ENCODE results near the gene MYCN.

Gene MYCN

DNA sequence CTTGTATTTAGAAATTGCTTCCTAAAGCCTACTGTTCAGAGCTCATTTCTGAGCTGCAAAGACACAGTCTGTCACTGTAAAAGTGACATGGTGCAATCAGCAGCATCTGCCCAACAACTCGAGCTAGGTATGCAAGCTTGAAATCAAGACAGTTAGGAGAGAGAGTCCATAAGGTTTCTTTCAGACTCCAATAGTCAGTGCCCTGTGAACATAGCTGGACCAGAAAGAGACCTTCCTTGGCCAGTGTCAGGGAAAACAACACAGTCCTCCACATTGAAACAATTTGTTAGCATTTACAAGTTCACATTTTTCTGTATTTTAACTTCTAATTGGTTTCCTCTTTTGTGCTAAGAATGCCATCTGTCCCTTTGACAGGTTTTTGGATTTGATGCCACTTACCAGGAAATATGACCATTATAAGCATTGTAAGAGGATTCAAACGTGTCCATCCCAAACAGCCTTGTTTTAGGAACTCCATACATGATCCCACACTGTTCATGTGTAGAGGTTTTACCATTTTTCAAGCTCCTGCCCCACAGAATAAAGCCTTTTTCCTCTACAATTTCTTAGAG lies 8.9 kb upstream of the MYCN start:
- no peak for DNase-seq (ENCODE audit: low spot score)

DNA sequence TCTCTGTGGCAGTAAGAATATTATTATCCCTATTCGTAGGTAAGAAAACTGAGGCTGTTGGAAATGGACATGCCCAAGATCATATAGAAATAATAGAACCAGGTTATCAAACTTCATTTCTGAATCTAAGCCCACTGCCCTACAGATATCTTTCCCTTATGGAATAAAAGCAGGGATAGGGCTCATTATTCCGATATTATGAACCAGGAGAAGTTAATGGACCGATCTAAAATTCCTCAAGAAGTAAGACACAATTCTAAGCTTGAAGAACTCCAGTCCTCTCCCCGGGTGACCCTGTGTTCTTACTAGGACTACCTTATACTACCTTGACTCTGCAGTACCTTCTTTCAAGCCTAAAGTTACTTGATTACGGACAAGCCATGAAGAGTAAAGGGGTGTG lies 8.4 kb upstream of the MYCN start:
- no peak for DNase-seq (ENCODE audit: low spot score)

DNA sequence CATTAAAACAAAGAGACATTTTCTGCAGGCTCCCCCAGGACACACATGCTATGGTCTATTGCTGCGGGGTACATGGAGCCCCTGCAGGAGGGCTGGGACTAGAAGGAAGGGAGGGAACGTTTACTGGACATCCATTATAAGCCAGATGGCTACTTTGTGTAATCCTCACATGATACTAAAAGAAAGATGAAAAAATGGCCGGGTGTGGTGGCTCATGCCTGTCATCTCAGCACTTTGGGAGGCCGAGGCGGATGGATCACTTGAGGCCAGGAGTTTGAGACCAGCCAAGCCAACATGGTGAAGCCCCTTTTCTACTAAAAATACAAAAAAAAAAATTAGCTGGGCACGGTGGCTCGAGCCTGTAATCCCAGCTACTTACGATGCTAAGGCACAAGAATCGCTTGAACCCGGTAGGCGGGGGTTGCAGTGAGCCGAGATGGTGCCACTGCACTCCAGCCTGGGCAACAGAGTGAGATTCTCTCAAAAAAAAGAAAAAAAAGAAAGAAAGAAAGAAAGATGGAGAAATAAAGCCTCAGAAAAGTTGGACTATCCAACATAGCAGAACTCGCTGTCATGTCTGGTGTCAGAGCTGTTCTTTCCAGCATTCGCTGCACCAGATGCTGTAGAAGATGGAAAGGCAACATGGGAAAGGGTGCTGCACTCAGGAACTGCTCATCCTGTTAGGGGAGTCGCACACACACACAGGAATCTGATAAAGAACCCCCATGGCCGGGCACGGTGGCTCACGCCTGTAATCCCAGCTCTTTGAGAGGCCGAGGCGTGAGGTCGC lies 7.8 kb upstream of the MYCN start:
- DNase-seq (ENCODE audit: low spot score), result no peak

DNA sequence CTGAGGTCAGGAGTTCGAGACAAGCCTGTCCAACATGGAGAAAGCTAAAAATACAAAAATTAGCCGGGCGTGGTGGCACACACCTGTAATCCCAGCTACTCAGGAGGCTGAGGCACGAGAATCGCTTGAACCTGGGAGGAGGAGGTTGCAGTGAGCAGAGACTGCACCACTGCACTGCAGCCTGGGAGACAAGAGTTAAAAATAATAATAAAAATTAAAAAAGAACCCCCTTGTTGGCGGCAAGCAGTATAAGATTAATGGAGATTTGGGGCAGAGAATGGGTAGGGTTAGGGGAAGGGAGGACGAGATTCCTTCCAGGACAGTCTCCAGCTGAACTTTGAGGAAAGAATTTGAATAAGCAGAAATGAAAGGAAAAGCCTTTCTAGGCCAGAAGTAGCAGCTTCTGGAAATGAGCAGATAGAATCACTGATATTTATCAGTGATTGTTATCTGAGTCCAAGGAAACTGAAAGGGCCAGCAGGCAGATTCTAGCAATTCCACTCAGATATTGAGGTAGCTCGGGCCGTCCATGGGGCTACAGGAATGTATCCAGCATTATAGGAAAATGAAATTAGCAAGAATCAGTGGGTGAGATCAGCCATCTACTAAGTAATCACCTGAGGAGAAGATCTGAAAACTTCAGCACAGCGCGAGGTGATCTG lies 7.0 kb upstream of the MYCN start:
- no peak for DNase-seq (ENCODE audit: low spot score)

DNA sequence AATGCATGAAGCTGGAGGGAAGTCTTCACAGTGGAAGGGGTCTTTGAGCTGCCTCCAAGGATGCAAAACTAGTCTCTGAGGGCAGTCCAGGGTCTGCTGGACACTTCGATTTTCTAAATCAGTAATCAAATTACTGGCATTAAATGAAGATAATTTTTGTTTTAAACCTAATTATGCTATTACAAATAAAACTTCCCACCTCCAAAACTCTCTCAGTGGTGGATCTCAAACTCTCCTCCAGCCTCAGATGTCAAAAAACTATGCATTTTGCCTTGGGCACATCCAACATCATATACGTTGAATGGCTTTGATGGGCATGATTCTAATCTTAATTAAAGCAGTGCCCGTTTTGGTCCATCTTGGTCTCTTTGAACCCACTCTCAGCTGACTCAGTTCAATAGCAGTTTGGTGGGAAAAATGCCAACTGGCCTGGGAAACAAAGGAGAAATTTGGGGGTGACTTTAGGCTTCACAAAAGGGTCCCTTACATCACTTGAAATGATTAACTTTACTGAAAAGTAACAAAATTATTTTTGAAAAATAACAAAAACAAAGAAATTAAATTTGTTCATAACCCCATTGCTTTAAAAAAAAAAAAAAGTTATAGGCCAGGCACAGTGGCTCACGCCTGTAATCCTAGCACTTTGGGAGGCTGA lies 5.9 kb upstream of the MYCN start:
- no peak for DNase-seq (ENCODE audit: low spot score)

DNA sequence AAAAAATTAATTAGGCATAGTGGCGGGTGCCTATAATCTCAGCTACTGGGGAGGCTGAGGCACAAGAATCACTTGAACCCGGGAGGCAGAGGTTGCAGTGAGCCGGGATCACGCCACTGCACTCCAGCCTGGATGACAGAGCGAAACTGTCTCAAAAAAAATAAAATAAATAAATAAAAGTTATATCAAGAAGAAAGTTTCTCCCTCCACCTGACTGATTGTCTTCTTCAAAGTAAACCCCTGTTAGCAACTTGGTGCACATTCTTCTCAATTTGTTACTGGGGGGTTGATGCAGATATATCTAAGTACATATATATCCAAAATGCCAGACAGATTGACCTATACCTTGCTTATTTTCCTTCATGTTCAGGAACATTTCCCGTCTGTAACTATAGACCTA lies 5.2 kb upstream of the MYCN start:
- DNase-seq (ENCODE audit: low spot score), result no peak

DNA sequence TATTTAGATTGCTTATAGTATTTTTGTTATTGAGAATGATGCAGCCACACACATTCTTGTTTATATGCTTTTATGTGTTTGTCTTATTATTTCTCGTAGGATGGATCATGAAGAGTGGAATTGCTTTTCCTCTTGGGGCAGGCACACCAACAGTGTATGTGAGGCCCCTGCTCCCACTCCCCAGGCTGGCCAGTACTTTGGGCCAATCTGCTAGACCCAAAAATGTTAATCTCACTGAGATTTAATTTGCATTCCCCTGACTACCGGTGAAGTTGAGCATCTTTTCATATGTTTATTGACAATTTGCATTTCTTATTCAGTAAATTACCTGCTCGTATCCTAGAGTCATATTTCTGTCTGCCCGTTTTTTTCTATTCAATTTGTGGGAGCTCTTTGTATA lies 4.7 kb upstream of the MYCN start:
- DNase-seq (ENCODE audit: low spot score), result no peak

DNA sequence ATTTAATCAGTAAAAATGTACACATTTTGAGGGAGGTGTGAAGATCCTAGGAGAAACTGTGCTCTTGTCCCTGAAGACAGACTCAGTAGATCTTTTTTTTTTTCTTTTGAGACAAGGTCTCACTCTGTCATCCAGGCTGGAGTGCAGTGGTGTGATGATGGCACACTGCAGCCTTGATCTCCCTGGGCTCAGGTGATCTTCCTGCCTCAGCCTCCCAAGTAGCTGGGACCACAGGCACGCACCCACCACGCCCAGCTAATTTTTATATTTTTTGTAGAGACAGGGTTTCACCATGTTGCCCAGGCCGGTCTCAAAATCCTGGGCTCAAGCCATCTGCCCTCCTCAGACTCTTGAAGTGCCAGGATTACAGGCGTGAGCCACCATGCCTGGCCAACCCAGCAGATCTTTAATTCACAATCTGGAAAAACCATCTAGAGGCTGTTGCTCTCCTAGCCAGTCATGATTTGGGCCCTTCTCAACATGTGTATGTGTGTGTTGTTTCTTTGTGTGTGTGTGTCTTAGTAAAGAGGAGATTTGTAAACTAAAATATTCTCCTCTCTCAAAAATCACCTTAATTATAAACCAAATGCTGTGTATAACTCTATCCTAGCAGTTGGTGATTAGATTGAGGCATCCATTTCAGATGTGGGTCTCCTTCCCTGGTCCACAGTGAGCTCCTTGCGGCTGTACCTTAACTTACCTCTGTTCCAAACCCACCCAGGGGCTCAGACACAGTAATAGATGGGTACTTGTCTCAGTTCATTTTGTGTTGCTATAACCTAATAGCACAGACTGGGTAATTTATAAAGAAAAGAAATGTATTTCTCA lies 3.9 kb upstream of the MYCN start:
- no peak for DNase-seq (ENCODE audit: low spot score)

DNA sequence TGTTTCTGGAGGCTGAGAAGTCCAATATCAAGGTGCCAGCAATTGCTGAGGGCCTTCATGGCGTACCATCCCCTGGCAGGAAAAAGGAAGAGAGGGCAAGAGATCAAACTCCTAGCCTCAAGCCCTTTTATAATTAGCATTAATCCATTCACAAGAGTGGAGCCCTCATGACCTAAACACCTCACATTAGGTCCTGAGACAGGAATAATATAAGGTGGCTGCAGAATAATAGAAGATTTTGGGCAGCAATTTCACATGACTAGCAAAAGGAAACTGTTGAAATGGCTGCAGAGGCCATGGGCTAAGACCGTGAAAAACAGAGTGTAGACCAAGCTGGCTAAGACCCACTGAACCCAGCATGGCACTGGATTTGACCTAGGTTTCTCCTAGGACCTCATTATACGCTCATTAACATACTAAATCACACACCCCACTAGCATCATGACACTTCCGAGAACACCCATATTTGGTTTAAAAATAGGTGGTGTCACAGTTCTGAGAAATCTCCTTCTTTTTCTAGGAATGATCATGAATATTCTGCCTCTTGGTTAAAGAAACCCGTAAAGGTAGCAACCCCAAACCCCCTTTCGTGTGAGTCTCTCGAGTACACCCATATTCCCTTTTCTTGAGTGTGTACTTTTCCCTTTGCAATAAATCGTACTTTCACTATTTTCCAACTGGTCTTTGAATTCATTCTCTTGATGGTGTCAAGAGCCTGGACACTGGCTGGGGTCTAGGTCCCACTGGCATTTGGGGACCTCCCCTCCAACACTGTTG lies 3.1 kb upstream of the MYCN start:
- DNase-seq (ENCODE audit: low spot score), result no peak

DNA sequence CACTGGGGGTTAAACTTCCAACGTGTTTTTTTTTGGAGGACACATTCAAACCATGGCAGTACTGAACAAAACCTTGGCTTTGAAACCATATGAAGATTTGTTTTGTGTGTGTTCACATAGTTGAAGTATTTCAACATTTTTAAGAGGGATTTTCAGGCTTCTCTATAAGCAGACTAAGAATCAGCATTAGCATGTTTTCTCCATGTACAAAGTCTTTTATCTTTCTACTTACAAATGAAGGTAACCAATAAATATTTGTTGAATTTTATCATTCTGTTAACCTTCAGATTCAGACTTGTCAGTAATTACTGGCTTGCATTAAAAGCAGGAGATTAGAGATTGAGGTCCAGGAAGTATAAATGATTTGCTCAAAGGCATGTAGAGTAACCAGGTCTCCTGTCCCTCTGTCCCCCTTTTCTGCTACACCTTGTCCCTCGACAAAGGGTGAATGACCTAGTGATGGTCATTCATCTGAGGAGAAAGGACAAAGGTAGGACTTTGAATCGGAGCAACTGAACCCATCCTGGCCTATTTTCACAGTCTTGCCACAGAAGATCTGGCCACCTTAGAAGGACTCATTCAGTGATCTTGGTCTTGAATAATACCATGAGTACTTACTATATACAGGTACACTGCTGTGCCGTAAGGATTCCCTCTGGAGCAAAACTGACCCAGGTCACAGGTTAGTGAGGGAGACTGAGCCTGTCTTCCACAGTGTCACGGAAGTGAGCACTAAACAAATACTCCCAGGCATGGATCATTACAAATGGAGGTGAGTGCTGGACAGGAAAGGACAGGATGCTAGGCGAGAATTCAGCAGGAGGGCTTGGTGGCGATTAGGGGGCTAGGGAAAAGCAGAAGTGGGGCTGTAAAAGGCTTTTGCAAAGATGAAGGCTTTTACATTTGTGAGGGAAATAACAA lies 2.2 kb upstream of the MYCN start:
- no peak for DNase-seq (ENCODE audit: low spot score)

DNA sequence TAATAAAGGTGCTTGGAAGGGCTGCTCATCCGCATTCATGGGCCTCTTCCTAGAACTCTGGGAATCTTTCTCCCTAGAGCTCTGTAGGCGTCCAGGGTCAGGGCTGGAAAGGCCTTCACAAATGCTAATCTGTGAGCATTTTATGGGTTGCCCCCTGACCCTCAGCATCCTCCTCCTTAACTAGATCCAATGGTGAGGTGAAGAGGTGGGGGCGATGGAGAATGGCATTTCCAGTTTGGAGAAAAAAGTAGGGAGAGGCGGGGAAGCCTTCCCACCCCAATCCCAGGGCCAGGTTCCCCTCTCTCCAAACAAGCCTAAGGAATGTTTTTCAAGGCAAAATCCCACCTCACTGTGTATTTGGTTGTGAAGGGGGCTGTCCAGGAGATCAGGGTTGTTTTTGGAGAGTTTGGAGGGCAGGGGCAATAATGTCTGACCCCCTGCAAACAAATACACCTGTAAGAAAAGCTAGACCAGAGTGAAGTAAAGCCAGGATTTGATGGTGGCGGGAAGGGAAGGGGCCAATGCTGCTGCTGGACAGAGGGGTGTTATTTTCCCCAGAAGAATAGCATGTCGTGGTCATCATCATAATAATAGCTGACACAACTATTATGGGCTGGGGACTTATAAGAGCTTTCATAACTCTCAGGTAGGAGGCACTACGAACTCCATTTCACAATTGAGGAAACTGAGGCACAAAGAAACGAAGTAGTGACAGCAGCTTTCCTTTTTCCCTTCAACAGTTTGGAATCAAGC lies 1.4 kb upstream of the MYCN start:
- no peak for DNase-seq (ENCODE audit: low spot score)

DNA sequence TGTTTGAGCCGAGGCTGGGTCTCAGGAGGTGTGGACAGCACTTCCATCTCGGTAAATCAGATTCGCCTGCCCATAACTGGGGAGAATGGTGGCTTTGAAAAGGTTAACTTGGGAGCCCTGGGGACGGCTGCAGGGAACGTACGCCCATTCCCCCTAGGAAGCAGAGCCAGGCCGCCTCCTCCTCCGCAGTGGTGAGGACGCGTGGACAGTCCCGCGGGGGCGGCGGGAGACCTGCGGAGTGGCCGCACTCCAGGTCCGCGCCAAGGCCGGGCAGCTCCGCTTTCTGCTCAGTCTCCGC lies 845 bp upstream of the MYCN start:
- DNase-seq (ENCODE audit: low spot score), result peak; percentile 48

DNA sequence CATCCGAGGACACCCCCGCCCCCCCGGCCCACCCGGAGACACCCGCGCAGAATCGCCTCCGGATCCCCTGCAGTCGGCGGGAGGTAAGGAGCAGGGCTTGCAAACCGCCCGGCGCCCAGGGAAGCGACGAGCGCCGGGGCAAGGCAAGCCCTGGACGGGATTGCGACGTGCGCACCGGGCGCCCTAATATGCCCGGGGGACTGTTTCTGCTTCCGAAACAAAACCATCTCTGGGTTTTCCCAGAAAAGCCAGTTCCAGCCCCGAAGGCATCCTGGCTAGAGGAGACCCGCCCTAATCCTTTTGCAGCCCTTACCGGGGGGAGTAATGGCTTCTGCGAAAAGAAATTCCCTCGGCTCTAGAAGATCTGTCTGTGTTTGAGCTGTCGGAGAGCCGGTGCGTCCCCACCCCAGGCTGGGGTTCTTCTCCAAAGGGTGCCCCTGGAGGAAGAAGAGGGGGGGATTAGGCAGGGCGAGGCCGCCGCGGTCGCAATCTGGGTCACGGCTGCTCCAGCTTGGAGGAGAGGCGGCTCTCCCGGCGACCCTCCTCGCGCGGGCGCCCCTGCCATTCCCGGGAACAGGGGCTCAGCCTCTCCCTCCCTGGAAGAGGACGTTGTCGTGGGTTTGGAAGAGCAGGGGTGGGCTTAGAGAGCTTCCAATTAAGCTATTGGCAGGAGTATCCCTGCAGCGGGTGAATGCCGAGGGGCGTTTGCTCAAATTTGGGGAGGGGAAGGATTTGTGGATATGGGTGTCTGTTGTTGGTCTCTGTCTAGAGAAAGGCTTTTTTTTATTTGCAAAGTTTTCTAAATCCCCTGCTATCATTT lies 521 bp downstream of the MYCN start:
- DNase-seq (ENCODE audit: low spot score), result no peak

DNA sequence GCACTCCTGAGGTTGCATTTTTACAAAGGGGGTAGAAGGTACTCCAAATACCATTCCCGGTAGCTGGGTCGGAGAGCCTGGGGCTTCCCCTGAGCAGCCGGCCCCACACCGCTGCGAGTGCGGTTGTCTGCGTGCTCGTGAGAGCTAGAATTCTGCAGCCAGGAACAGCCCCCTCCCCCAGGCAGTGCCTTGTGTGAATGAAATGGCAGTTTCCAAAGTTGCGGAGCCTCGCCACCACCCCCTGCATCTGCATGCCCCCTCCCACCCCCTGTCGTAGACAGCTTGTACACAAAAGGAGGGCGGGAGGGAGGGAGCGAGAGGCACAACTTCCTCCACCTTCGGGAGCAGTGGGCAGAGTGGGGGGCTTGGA lies 1.1 kb downstream of the MYCN start:
- no peak for DNase-seq (ENCODE audit: low spot score)

DNA sequence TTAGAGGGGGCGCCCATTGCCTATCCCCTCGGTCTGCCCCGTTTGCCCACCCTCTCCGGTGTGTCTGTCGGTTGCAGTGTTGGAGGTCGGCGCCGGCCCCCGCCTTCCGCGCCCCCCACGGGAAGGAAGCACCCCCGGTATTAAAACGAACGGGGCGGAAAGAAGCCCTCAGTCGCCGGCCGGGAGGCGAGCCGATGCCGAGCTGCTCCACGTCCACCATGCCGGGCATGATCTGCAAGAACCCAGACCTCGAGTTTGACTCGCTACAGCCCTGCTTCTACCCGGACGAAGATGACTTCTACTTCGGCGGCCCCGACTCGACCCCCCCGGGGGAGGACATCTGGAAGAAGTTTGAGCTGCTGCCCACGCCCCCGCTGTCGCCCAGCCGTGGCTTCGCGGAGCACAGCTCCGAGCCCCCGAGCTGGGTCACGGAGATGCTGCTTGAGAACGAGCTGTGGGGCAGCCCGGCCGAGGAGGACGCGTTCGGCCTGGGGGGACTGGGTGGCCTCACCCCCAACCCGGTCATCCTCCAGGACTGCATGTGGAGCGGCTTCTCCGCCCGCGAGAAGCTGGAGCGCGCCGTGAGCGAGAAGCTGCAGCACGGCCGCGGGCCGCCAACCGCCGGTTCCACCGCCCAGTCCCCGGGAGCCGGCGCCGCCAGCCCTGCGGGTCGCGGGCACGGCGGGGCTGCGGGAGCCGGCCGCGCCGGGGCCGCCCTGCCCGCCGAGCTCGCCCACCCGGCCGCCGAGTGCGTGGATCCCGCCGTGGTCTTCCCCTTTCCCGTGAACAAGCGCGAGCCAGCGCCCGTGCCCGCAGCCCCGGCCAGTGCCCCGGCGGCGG lies 1.7 kb downstream of the MYCN start:
- no peak for DNase-seq (ENCODE audit: low spot score)

DNA sequence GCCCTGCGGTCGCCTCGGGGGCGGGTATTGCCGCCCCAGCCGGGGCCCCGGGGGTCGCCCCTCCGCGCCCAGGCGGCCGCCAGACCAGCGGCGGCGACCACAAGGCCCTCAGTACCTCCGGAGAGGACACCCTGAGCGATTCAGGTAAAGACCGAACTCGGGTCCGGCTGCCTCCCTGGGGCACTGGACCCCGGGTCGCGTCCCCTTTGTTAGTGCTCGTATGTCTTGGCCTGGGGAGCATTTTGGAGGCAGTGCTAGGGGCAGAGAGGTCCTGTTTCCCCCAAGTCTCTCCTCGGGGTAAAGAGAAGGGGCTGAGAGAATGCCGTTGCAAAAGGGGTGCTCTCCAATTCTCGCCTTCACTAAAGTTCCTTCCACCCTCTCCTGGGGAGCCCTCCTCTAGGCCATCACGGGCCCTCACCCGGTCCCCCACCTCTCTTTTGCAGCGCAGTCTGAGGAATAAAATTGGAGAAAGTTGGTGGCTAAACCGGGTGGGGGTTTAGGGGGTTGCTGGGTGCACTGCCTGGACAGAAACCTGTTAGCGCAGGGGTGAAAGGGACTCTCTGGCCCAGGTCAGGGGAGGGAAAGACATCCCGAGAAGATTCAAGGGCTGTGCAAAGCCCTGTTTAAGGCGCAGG lies 2.5 kb downstream of the MYCN start:
- DNase-seq (ENCODE audit: low spot score), result no peak
